ENCODE data around the gene ZNF423.
"Not testable (repeated sequence)": the region's sequence is repeated elsewhere in the genome, so short reads cannot be mapped to it uniquely, and the experiment has no call there.

Gene ZNF423

DNA sequence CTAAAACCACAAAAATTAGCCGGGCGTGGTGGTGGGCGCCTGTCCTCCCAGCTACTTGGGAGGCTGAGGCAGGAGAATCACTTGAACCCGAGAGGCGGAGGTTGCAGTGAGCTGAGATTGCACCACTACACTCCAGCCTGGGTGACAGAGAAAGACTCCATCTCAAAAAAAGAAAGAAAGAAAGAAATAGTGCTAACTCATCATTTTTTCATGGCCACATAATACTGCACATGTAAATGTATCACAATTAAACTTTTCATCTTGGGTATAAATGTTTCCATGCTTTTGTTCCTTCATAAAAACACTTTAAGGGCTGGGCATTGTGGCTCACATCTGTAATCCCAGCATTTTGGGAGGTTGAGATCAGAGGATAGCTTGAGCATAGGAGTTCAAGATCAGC, 15.9 kb upstream of the ZNF423 start:
- DNase-seq: not testable (repeated sequence)

GRCh38 chr16:49869731-49870130, 13.8 kb upstream of the ZNF423 start:
- no peak for DNase-seq

- DNase-seq: no peak
Measured at GRCh38 chr16:49867796-49868668, 12.1 kb upstream of the ZNF423 start.

DNA sequence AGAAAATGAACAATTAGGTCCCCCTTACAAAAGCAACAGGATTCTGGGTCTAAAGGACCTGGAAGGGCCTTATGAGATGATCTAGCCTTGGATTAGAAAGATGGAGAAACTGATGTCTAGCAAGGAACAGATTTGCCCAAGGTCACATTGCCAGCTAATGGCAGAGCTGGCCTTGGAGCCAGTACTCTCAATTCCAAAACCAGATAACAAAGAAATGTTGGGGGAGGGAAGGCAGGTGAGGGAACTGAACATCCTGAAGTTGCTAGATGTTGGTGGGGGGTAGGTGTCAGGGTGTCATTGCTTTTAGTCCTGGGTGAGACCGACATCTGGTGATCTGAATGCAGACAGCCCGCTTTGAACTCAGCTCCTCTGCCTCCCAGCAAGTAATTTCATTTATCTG, 11.3 kb upstream of the ZNF423 start:
- no peak for DNase-seq

- DNase-seq: peak in 1 of 56 donors; percentile 17
Measured at GRCh38 chr16:49866595-49867071, 10.7 kb upstream of the ZNF423 start.

GRCh38 chr16:49862694-49863093, 6.8 kb upstream of the ZNF423 start:
- no peak for DNase-seq

GRCh38 chr16:49861299-49861698, 5.4 kb upstream of the ZNF423 start:
- no peak for DNase-seq

DNA sequence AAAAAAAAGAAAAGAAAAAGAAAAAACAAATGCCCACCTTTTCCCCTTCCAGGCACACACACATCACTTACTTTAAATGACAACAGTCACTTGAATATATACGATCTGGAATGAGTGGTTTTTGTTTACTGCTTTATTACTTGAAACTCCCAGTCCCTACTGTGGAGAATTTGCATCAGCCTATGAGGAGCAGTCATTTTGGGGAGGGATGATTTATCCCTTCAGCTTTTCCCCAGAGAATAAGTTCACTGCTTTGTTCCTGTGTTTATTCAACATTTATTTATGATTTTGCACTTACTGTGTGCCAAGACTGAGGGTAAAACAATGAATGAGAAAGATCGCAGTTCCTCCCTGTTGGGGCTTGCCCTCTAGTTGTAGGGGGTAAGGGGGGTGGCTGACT, 4.7 kb upstream of the ZNF423 start:
- no peak for DNase-seq

GRCh38 chr16:49859125-49859811, 3.4 kb upstream of the ZNF423 start:
- DNase-seq: peak in 2 of 56 donors; percentile 16 to 42

DNA sequence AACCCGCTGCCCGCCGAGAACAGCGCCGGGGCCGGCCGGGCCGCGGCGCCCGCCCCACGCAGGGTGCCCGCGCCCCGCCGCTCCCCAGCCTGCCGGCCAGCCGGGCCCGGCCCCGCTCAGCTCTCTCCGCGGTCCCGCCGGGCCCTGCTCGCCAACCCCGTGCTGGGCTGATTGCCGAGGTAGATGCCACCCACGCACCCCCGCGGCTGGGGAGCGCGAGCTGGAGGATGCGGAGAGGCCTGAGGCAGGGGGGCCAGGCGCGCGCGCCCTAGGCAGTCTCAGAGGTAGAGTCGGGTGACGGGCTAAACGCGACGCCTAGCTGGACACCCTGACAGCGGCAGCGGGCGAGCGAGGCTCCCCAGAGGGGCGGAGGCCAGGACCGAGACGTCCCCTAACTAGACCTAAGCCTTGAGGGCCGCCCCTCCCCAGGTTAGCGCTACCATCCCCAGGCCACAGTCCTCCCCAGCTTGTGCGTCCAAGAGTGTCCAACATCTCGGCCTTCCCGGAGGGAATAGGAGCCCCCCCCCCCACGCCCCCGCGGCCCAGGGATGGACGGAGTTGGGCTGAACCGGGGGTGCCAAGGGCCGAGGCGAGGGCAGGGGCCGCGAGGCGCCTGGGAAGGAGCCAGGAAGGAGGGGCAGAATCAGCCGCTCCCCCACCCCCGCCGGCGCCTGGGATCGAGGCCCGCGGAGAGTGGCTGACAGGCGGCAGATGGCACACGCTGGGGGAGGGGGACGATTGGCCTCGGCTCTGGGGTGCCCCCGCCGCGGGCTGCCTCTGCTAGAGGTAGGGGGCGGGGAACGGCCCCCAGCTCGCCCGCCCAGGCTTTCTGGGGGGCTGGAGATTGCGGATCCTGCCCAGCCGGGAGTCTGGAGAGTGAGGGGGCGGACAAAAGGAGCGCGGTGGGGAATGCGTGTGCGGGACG, 2.5 kb upstream of the ZNF423 start:
- DNase-seq: peak in 23 of 56 donors; percentile 2 to 55 (median 30)

DNA sequence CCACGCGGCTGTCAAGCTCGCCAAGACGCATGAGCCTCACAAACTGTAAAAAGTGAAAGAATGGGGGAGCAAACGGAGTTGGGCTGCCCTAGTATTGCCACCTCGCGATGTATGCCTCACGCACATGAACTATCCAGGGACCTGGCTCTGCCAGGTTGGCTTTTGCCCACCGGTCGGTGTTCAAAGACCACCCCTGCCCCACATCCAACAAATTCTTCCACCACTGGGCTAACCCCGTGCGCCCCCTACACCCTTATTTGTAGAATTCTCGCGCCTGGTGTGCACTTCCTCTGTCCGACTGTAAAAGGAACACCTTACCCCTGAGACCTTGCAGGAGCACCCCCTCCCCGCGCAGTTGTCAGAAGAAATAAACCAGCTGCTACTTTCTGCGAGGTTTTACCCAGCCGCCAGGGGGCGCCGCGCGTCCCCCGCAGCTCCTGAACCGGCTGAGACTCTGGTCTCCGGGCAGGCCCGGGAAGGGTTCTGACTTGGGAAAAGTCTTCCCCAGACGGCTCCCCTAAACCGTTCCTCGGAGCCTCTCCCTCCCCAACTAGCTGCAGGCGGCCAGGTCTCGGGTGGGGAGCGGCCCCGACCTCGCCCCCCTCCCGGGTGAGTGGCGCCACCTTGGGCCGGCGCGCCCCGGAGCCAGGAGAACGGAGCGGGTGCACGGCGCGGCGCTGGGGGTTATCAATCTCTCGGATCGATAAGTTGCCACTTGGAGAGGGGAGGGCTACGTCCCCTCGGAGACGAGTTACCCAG, 1.7 kb upstream of the ZNF423 start:
- DNase-seq: peak in 6 of 56 donors; percentile 14 to 38 (median 24)

- peak in 49 of 56 donors; percentile 9 to 82 (median 54) for DNase-seq
Measured at GRCh38 chr16:49856672-49857330, 889 bp upstream of the ZNF423 start.

GRCh38 chr16:49855280-49855821, 561 bp downstream of the ZNF423 start:
- peak in 49 of 56 donors; percentile 8 to 78 (median 51) for DNase-seq

- peak in 1 of 56 donors; percentile 40 for DNase-seq
Measured at GRCh38 chr16:49854796-49855203, 1.1 kb downstream of the ZNF423 start.

- DNase-seq: peak in 4 of 56 donors; percentile 7 to 37 (median 26)
Measured at GRCh38 chr16:49854188-49854795, 1.6 kb downstream of the ZNF423 start.

- DNase-seq: no peak
Measured at GRCh38 chr16:49852279-49852678, 3.6 kb downstream of the ZNF423 start.

DNA sequence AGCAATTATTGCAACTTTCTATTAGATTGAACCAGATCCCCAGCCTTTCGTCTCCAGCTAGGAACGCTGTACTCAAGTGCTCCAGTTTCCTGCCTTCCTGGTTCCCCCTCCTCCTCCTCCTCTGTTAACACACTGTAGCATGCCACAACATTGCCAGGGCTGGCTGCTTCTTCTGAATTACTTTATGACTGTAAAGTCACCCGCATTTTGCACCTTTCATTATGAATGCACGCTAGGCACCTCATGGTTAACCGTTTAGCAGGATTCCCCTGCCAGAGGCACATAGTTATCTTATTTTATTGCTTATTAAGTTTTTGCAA, 4.5 kb downstream of the ZNF423 start:
- no peak for DNase-seq

GRCh38 chr16:49850558-49851467, 5.1 kb downstream of the ZNF423 start:
- no peak for DNase-seq

Measured in nucleus accumbens (tissue), 56 donors.